ENCODE measurements around the gene BTN1A1.

GRCh38 chr6:26476896-26477295 lies 23.2 kb upstream of the BTN1A1 start:
- TF ChIP-seq CTCF (IDR thresholded peaks at IDR 0.05) (no peak), EZH2 (IDR thresholded peaks at IDR 0.05) (no peak)
